Measurements from ENCODE around the gene RBM19. TPM values are rescaled to one million over a fixed set of nuclear protein-coding genes. Genes with fewer than 3 reads are reported as not detected.

Gene RBM19
- total RNA-seq, 1 experiment from 2014 or later = 47.2 TPM

DNA sequence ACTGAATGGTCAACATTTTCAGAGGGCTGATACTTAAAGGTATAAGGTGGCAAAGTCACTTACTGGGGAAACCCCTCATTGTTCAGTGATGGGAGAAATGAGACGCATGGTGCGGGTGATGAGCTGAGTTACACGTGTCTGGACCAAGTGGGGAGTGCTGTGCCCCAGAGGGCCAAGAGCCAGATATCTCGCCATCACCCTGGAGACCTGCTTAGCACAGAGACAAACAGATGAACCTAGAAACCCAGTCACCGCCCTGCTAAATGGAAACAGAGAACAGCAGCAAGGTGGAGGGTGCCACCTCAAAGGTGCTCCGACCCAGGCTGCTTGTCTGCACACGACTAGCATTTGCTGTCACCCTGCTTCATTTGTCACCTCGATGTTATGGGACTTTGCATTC is 92.4 kb downstream of the RBM19 start:
- Mint-ChIP-seq H3K27ac (ENCODE audit: unreplicated experiment) (no peak overlapping the region), H3K27me3 (ENCODE audit: unreplicated experiment) (no peaks in the 10 kb centered on the region), H3K4me1 (ENCODE audit: low read depth, unreplicated experiment) (no peaks in the 10 kb centered on the region), H3K36me3 (ENCODE audit: insufficient read depth, unreplicated experiment) (no peaks in the 10 kb centered on the region), H3K4me3 (ENCODE audit: low read depth, unreplicated experiment) (no peak overlapping the region), H3K9me3 (ENCODE audit: low read depth, unreplicated experiment) (no peaks in the 10 kb centered on the region)
- no peak for TF ChIP-seq CTCF (IDR thresholded peaks at IDR 0.05; ENCODE audit: unreplicated experiment)
- no peak for DNase-seq
- CTCF ChIA-PET = interaction anchor here (0.5 kb wide), 1 partner anchor 839 kb away, joined by 3 read pairs; no protein-coding TSS in a partner anchor
- intact Hi-C loops (cut with micrococcal nuclease; ENCODE audit: unreplicated experiment) = no loop called here
- no TSS peak for BruUV-seq (replicated peaks)

- Mint-ChIP-seq H3K27me3 (ENCODE audit: unreplicated experiment) (no peaks in the 10 kb centered on the region), H3K4me3 (ENCODE audit: low read depth, unreplicated experiment) (no peak overlapping the region), H3K27ac (ENCODE audit: unreplicated experiment) (no peak overlapping the region), H3K36me3 (ENCODE audit: insufficient read depth, unreplicated experiment) (no peaks in the 10 kb centered on the region), H3K9me3 (ENCODE audit: low read depth, unreplicated experiment) (no peaks in the 10 kb centered on the region), H3K4me1 (ENCODE audit: low read depth, unreplicated experiment) (no peaks in the 10 kb centered on the region)
- no TSS peak for BruUV-seq (replicated peaks)
- intact Hi-C loops (cut with micrococcal nuclease; ENCODE audit: unreplicated experiment) = no loop called here
- DNase-seq = no peak
- no peak for TF ChIP-seq CTCF (IDR thresholded peaks at IDR 0.05; ENCODE audit: unreplicated experiment)
- CTCF ChIA-PET = interaction anchor here (0.6 kb wide), 1 partner anchor 677 kb away, joined by 4 read pairs; no protein-coding TSS in a partner anchor
These were observed 95.2 kb downstream of the RBM19 start for GRCh38 chr12:113870890-113871289.

- no peak for TF ChIP-seq CTCF (IDR thresholded peaks at IDR 0.05; ENCODE audit: unreplicated experiment)
- no TSS peak for BruUV-seq (replicated peaks)
- no peaks in the 10 kb centered on the region for H3K36me3 Mint-ChIP-seq (ENCODE audit: insufficient read depth, unreplicated experiment)
- CTCF ChIA-PET = no interaction called here
- DNase-seq = no peak
- intact Hi-C loops (cut with micrococcal nuclease; ENCODE audit: unreplicated experiment) = no loop called here
- no peaks in the 10 kb centered on the region for H3K9me3 Mint-ChIP-seq (ENCODE audit: low read depth, unreplicated experiment)
- H3K4me3 Mint-ChIP-seq (ENCODE audit: low read depth, unreplicated experiment) = no peak overlapping the region
- no peak overlapping the region for H3K27ac Mint-ChIP-seq (ENCODE audit: unreplicated experiment)
- H3K4me1 Mint-ChIP-seq (ENCODE audit: low read depth, unreplicated experiment) = no peaks in the 10 kb centered on the region
- no peaks in the 10 kb centered on the region for H3K27me3 Mint-ChIP-seq (ENCODE audit: unreplicated experiment)
These were observed 96.1 kb downstream of the RBM19 start for GRCh38 chr12:113870035-113870434.

- H3K27ac Mint-ChIP-seq (ENCODE audit: unreplicated experiment) = no peak overlapping the region
- no TSS peak for BruUV-seq (replicated peaks)
- intact Hi-C loops (cut with micrococcal nuclease; ENCODE audit: unreplicated experiment) = no loop called here
- H3K4me1 Mint-ChIP-seq (ENCODE audit: low read depth, unreplicated experiment) = no peaks in the 10 kb centered on the region
- no peaks in the 10 kb centered on the region for H3K36me3 Mint-ChIP-seq (ENCODE audit: insufficient read depth, unreplicated experiment)
- no peaks in the 10 kb centered on the region for H3K9me3 Mint-ChIP-seq (ENCODE audit: low read depth, unreplicated experiment)
- CTCF ChIA-PET = interaction anchor here (0.7 kb wide), 1 partner anchor 41 kb away, joined by 4 read pairs; no protein-coding TSS in a partner anchor
- H3K4me3 Mint-ChIP-seq (ENCODE audit: low read depth, unreplicated experiment) = no peak overlapping the region
- H3K27me3 Mint-ChIP-seq (ENCODE audit: unreplicated experiment) = no peaks in the 10 kb centered on the region
- DNase-seq = no peak
- TF ChIP-seq CTCF (IDR thresholded peaks at IDR 0.05; ENCODE audit: unreplicated experiment) = no peak
These were observed 97.8 kb downstream of the RBM19 start for GRCh38 chr12:113868365-113868764.

Measured in Calu3 (cell line).